ENCODE data around the gene L3MBTL2.

DNA sequence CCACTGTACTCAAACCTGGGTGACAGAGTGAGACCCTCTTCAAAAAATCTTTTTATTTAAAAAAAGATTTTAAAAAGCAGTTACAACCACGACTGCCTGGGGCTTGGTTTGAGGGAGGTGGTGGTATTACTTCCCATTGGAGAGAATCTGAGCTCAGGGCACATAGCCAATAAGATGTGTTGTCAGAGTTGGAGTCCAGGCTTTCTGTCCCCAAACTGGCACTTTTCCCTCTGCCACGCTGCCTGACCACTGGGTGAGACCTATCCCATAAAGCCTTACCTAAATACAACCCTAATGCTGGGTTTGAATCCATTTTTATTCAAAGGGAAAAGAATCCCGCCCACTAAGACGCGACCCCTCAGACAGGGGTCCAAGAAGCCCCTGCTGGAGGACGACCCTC is 24.1 kb downstream of the L3MBTL2 start:
- TF ChIP-seq, protein P1, sequence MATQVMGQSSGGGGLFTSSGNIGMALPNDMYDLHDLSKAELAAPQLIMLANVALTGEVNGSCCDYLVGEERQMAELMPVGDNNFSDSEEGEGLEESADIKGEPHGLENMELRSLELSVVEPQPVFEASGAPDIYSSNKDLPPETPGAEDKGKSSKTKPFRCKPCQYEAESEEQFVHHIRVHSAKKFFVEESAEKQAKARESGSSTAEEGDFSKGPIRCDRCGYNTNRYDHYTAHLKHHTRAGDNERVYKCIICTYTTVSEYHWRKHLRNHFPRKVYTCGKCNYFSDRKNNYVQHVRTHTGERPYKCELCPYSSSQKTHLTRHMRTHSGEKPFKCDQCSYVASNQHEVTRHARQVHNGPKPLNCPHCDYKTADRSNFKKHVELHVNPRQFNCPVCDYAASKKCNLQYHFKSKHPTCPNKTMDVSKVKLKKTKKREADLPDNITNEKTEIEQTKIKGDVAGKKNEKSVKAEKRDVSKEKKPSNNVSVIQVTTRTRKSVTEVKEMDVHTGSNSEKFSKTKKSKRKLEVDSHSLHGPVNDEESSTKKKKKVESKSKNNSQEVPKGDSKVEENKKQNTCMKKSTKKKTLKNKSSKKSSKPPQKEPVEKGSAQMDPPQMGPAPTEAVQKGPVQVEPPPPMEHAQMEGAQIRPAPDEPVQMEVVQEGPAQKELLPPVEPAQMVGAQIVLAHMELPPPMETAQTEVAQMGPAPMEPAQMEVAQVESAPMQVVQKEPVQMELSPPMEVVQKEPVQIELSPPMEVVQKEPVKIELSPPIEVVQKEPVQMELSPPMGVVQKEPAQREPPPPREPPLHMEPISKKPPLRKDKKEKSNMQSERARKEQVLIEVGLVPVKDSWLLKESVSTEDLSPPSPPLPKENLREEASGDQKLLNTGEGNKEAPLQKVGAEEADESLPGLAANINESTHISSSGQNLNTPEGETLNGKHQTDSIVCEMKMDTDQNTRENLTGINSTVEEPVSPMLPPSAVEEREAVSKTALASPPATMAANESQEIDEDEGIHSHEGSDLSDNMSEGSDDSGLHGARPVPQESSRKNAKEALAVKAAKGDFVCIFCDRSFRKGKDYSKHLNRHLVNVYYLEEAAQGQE (tag by site-specific recombination; IDR thresholded peaks at IDR 0.05): no peak
- TF ChIP-seq ZFHX2 (tag by site-specific recombination; conservative IDR thresholded peaks at IDR 0.05) (no peak), ZNF341 (tag by site-specific recombination; IDR thresholded peaks at IDR 0.05; ENCODE audit: low read depth) (no peak), ZNF140 (tag by site-specific recombination; IDR thresholded peaks at IDR 0.05) (no peak), ZBTB17 (tag by site-specific recombination; IDR thresholded peaks at IDR 0.05) (no peak), MZF1 (tag by site-specific recombination; IDR thresholded peaks at IDR 0.05; ENCODE audit: borderline replicate concordance) (no peak), ZNF266 (tag by site-specific recombination; IDR thresholded peaks at IDR 0.05; ENCODE audit: low read depth) (no peak)
- TF ChIP-seq, protein P2, sequence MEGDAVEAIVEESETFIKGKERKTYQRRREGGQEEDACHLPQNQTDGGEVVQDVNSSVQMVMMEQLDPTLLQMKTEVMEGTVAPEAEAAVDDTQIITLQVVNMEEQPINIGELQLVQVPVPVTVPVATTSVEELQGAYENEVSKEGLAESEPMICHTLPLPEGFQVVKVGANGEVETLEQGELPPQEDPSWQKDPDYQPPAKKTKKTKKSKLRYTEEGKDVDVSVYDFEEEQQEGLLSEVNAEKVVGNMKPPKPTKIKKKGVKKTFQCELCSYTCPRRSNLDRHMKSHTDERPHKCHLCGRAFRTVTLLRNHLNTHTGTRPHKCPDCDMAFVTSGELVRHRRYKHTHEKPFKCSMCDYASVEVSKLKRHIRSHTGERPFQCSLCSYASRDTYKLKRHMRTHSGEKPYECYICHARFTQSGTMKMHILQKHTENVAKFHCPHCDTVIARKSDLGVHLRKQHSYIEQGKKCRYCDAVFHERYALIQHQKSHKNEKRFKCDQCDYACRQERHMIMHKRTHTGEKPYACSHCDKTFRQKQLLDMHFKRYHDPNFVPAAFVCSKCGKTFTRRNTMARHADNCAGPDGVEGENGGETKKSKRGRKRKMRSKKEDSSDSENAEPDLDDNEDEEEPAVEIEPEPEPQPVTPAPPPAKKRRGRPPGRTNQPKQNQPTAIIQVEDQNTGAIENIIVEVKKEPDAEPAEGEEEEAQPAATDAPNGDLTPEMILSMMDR (tag by site-specific recombination; IDR thresholded peaks at IDR 0.05): no peak
- TF ChIP-seq, protein P3, sequence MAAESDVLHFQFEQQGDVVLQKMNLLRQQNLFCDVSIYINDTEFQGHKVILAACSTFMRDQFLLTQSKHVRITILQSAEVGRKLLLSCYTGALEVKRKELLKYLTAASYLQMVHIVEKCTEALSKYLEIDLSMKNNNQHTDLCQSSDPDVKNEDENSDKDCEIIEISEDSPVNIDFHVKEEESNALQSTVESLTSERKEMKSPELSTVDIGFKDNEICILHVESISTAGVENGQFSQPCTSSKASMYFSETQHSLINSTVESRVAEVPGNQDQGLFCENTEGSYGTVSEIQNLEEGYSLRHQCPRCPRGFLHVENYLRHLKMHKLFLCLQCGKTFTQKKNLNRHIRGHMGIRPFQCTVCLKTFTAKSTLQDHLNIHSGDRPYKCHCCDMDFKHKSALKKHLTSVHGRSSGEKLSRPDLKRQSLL (tag by site-specific recombination; IDR thresholded peaks at IDR 0.05): no peak
- TF ChIP-seq, protein P4, sequence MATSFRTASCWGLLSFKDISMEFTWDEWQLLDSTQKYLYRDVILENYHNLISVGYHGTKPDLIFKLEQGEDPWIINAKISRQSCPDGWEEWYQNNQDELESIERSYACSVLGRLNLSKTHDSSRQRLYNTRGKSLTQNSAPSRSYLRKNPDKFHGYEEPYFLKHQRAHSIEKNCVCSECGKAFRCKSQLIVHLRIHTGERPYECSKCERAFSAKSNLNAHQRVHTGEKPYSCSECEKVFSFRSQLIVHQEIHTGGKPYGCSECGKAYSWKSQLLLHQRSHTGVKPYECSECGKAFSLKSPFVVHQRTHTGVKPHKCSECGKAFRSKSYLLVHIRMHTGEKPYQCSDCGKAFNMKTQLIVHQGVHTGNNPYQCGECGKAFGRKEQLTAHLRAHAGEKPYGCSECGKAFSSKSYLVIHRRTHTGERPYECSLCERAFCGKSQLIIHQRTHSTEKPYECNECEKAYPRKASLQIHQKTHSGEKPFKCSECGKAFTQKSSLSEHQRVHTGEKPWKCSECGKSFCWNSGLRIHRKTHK (tag by site-specific recombination; IDR thresholded peaks at IDR 0.05): no peak
- TF ChIP-seq, protein P5, sequence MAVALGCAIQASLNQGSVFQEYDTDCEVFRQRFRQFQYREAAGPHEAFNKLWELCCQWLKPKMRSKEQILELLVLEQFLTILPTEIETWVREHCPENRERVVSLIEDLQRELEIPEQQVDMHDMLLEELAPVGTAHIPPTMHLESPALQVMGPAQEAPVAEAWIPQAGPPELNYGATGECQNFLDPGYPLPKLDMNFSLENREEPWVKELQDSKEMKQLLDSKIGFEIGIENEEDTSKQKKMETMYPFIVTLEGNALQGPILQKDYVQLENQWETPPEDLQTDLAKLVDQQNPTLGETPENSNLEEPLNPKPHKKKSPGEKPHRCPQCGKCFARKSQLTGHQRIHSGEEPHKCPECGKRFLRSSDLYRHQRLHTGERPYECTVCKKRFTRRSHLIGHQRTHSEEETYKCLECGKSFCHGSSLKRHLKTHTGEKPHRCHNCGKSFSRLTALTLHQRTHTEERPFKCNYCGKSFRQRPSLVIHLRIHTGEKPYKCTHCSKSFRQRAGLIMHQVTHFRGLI (tag by site-specific recombination; IDR thresholded peaks at IDR 0.05): no peak
- TF ChIP-seq, protein P6, sequence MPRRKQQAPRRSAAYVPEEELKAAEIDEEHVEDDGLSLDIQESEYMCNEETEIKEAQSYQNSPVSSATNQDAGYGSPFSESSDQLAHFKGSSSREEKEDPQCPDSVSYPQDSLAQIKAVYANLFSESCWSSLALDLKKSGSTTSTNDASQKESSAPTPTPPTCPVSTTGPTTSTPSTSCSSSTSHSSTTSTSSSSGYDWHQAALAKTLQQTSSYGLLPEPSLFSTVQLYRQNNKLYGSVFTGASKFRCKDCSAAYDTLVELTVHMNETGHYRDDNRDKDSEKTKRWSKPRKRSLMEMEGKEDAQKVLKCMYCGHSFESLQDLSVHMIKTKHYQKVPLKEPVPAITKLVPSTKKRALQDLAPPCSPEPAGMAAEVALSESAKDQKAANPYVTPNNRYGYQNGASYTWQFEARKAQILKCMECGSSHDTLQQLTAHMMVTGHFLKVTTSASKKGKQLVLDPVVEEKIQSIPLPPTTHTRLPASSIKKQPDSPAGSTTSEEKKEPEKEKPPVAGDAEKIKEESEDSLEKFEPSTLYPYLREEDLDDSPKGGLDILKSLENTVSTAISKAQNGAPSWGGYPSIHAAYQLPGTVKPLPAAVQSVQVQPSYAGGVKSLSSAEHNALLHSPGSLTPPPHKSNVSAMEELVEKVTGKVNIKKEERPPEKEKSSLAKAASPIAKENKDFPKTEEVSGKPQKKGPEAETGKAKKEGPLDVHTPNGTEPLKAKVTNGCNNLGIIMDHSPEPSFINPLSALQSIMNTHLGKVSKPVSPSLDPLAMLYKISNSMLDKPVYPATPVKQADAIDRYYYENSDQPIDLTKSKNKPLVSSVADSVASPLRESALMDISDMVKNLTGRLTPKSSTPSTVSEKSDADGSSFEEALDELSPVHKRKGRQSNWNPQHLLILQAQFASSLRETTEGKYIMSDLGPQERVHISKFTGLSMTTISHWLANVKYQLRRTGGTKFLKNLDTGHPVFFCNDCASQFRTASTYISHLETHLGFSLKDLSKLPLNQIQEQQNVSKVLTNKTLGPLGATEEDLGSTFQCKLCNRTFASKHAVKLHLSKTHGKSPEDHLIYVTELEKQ (tag by site-specific recombination; IDR thresholded peaks at IDR 0.05; ENCODE audit: borderline replicate concordance): no peak
